Right ventricle myocardium inferior (tissue), 1 donor: ENCODE data around the gene PLSCR4. TPM values are rescaled to one million over a fixed set of nuclear protein-coding genes. Genes with fewer than 3 reads are reported as not detected.

ENCODE experiments used
- ATAC-seq: fragments of 200-7000 bp; cut with Tn5 transposase; one replicate; pipeline ENCODE4 v1.9.1; 2020; ENCODE audit warnings: mild to moderate bottlenecking, moderate library complexity
- DNase-seq: peaks from one replicate; pipeline ENCODE4 v3.0.0; 2021; ENCODE audit errors: missing footprints
- intact Hi-C: fragments of 100-400 bp; cut with DNase I; formaldehyde crosslinking; loops from one replicate; pipeline ENCODE4 v1.11.0; 2022
- total RNA-seq: library from RNA; stranded (reverse); fragmentation: NEBNext Ultra II Directional; extraction: Animal tissue kit (Norgen Biotek cat#: 25700); gene quantifications from one replicate; pipeline ENCODE4 v1.2.1, GENCODE V29; 2021
- donor health status: DM: no; HTN: yes; CAD: no; lungs with severe emphysema.

Gene PLSCR4
- total RNA-seq, 1 donor from 2014 or later: 20.3 TPM

DNA sequence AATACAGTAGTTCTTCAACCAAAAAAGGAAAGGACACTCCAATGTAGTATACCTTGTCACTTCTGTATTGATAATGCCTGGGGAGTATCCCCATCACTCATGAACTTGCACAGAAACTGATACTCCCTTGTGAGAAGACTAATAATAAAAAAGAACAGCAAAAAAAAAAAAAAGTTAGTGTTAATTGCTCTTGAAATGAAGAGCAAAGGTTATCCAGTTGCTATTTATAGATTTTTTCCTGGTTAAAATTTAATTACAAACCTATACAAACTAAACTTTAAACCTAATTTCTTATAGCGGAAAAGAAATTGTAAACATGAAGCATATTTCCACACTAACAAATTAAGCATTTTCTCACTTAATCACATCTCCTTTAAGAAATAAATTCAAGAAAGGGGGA, 96.6 kb downstream of the PLSCR4 start:
- ATAC-seq: no peak
- DNase-seq: no peak
- intact Hi-C loops: no loop called here

GRCh38 chr3:146153429-146153828, 97.5 kb downstream of the PLSCR4 start:
- no peak for DNase-seq
- no peak for ATAC-seq
- intact Hi-C loops: no loop called here

DNA sequence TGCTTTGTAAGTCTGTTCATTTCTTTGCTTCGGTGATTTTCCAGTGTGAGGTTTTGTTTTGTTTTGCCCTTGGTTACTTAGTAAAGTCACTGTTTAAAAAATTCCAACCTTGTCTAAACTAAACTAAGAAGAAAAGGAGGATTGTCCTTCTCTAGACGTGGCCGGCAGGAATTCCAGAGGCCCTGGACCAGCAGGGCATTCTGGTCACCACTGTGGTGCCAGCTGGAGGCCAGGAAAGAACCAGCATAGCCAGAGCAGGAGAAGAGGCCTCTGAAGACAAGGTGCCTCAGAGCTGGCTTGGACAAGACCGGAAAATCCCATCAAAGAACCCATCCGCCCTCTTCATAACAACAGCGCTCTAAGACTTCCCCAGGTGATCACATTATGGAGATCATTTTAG, 98.1 kb downstream of the PLSCR4 start:
- DNase-seq: no peak
- intact Hi-C loops: no loop called here
- no peak for ATAC-seq

DNA sequence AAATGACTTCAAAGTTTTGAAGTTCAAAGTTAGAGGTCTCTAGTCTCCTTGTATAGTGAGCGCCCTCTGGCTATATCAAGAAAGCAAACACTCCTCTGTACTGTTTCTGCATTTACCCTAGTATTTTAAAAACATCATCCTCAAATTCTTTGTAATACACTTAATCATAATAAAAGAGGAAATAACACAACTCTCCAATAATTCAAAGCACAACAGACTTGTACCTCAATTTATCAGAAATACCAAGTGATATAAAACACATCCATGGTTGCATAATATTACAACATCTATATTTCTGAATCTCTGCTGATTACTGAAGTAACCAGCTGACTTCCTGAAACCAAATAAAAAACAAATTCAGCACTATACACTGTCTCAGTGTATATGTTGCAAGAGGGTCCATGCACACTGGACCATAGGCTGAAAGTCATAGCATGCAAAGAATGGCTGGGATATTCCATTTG, 102.4 kb downstream of the PLSCR4 start:
- intact Hi-C loops: no loop called here
- ATAC-seq (no peak), DNase-seq (no peak)

DNA sequence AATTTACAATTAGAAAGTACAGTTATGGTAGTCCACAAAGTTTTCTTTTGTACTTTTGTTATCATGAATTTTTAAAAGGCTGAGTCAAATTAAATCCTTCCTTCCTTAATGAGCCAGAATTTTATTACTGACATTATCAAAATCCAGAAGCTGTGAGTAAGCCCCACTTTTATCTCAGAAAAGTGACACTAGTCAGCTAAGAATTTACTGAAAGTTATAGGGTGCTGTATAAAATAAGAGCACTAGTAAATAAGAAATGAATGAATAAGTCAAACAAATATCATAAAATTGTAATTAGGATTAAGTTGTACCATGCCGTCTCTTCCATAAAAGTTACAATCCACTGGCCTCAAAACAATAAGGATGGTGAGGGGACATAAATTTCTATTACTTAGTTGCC, 105.3 kb downstream of the PLSCR4 start:
- ATAC-seq (no peak), DNase-seq (no peak)
- intact Hi-C loops: no loop called here

GRCh38 chr3:146142757-146143156, 108.1 kb downstream of the PLSCR4 start:
- DNase-seq: no peak
- intact Hi-C loops: no loop called here
- peak; percentile 47 for ATAC-seq

Other genes starting within 250 kb of the PLSCR4 start
- gene PLOD2, start 89.9 kb downstream of the PLSCR4 start, total RNA-seq: 19.7 TPM
- gene PLSCR2, start 218.5 kb upstream of the PLSCR4 start, total RNA-seq: not detected